H1 (cell line): ENCODE measurements around the gene ANKFN1. TPM values are rescaled to one million over a fixed set of nuclear protein-coding genes. Genes with fewer than 3 reads are reported as not detected.

Source experiments
- CTCF ChIA-PET: fragments of 300-600 bp; sonication (Branson Sonifier 250); formaldehyde crosslinking; loops from one replicate; lab custom pipeline; 2021; ENCODE audit not compliant: partially characterized antibody; lab: Charles Lee
- POLR2A ChIA-PET: fragments of 300-600 bp; sonication (Branson Sonifier 250); formaldehyde crosslinking; loops from one replicate; lab custom pipeline; 2021; ENCODE audit warnings: inconsistent platforms; ENCODE audit not compliant: partially characterized antibody; lab: Charles Lee
- DNase-seq, 2 experiments: peaks; one replicate each; pipeline versions ENCODE4 v3.0.0 to v3.0.0-alpha.2; 2010 to 2022; ENCODE audit warnings: low spot score in 2 of 2, low read depth in 1 of 2, mixed read lengths in 1 of 2
- FAIRE-seq: peaks from 2 replicates; lab custom pipeline; 2011; peaks lifted over from hg19 to GRCh38; lab: Jason Lieb, UNC
- H2AFZ ChIP-seq: 2 replicates; pipeline ENCODE4 v1.8.1; 2012; ENCODE audit warnings: low read length, inconsistent platforms
- H2AK5ac ChIP-seq: 2 replicates; pipeline ENCODE4 v1.6.1; 2013; ENCODE audit warnings: low read depth, low read length
- H2BK120ac ChIP-seq: replicated peaks from 2 replicates; pipeline ENCODE3; 2013; ENCODE audit warnings: low read depth, low read length, inconsistent platforms
- H2BK12ac ChIP-seq: 2 replicates; pipeline ENCODE4 v1.6.1; 2013; ENCODE audit warnings: low read depth, low read length
- H2BK15ac ChIP-seq: 2 replicates; pipeline ENCODE4 v1.6.1; 2013; ENCODE audit warnings: low read length
- H2BK20ac ChIP-seq: 2 replicates; pipeline ENCODE4 v1.6.1; 2013; ENCODE audit warnings: low read length
- H2BK5ac ChIP-seq: 2 replicates; pipeline ENCODE4 v1.6.1; 2013; ENCODE audit warnings: low read depth, low read length
- H3K14ac ChIP-seq: 2 replicates; pipeline ENCODE4 v1.6.1; 2013; ENCODE audit warnings: inconsistent platforms; ENCODE audit not compliant: insufficient read length
- H3K18ac ChIP-seq: 2 replicates; pipeline ENCODE4 v1.6.1; 2013; ENCODE audit warnings: low read length; ENCODE audit errors: extremely low read depth
- H3K23ac ChIP-seq: 2 replicates; pipeline ENCODE4 v1.6.1; 2013; ENCODE audit warnings: inconsistent platforms; ENCODE audit not compliant: insufficient read length
- H3K23me2 ChIP-seq: 2 replicates; pipeline ENCODE4 v1.6.1; 2013; ENCODE audit warnings: low read depth, low read length
- H3K27ac ChIP-seq: 2 replicates; pipeline ENCODE4 v1.6.1; 2011; ENCODE audit warnings: low read depth, low read length, inconsistent platforms
- H3K27me3 ChIP-seq, 4 experiments: replicated peaks in 1 of 4; 1 replicate in 1 of 4; 2 replicates in 3 of 4; pipeline versions ENCODE4 v1.6.1 to v1.8.1; 2011 to 2013; ENCODE audit warnings: low read length in 3 of 4, mild to moderate bottlenecking in 3 of 4, inconsistent platforms in 2 of 4, mixed read lengths in 2 of 4, moderate library complexity in 1 of 4; ENCODE audit not compliant: control insufficient read depth in 3 of 4, insufficient read depth in 3 of 4; ENCODE audit errors: extremely low read depth in 1 of 4
- H3K36me3 ChIP-seq, 4 experiments: 2 replicates each; pipeline versions ENCODE4 v1.6.1 to v1.8.1; 2011 to 2013; ENCODE audit warnings: mild to moderate bottlenecking in 4 of 4, low read length in 3 of 4, moderate library complexity in 2 of 4, control low read depth in 1 of 4, inconsistent platforms in 1 of 4; ENCODE audit not compliant: insufficient read depth in 4 of 4, control insufficient read depth in 2 of 4
- H3K4ac ChIP-seq: replicated peaks from 2 replicates; pipeline ENCODE3; 2013; ENCODE audit warnings: low read length, low read depth, mixed read lengths, inconsistent platforms; ENCODE audit not compliant: insufficient read length
- H3K4me1 ChIP-seq, 4 experiments: replicated peaks in 1 of 4; 1 replicate in 1 of 4; 2 replicates in 3 of 4; pipeline versions ENCODE4 v1.6.1 to v1.8.1; 2011 to 2013; ENCODE audit warnings: low read length in 3 of 4, inconsistent platforms in 2 of 4, mixed read lengths in 1 of 4; ENCODE audit not compliant: insufficient read depth in 4 of 4, control insufficient read depth in 3 of 4
- H3K4me2 ChIP-seq, 2 experiments: 2 replicates each; pipeline versions ENCODE4 v1.6.1 to v1.8.1; 2011 to 2013; ENCODE audit warnings: low read depth in 2 of 2, low read length in 2 of 2, control low read depth in 1 of 2, inconsistent platforms in 1 of 2, mild to moderate bottlenecking in 1 of 2; ENCODE audit not compliant: insufficient read depth in 1 of 2
- H3K4me3 ChIP-seq, 4 experiments: fragments of 200-600, 300-600 bp in 1 of 4; sonication (generic), shearing (Covaris generic), sonication (Bioruptor Twin) in 1 of 4; 2 replicates each; pipeline versions ENCODE4 v1.5.1 to v1.8.1; 2011 to 2016; ENCODE audit warnings: low read length in 4 of 4, low read depth in 3 of 4, control low read depth in 2 of 4, inconsistent platforms in 2 of 4, mild to moderate bottlenecking in 2 of 4, mixed read lengths in 1 of 4, moderate library complexity in 1 of 4; ENCODE audit not compliant: insufficient read depth in 2 of 4; ENCODE audit errors: extremely low read depth in 1 of 4
- H3K56ac ChIP-seq: replicated peaks from 2 replicates; pipeline ENCODE3; 2013; ENCODE audit warnings: low read depth, mild to moderate bottlenecking, mixed read lengths, low read length, inconsistent platforms; ENCODE audit not compliant: insufficient read length
- H3K79me1 ChIP-seq: 2 replicates; pipeline ENCODE4 v1.6.1; 2013; ENCODE audit warnings: low read depth, low read length, control low read depth
- H3K79me2 ChIP-seq, 2 experiments: 2 replicates each; pipeline versions ENCODE4 v1.6.1 to v1.8.1; 2012 to 2013; ENCODE audit warnings: low read length in 2 of 2, mild to moderate bottlenecking in 2 of 2, inconsistent platforms in 1 of 2; ENCODE audit not compliant: insufficient read depth in 2 of 2, control insufficient read depth in 1 of 2
- H3K9ac ChIP-seq, 4 experiments: replicated peaks in 1 of 4; 1 replicate in 1 of 4; 2 replicates in 3 of 4; pipeline versions ENCODE4 v1.6.1 to v1.8.1; 2011 to 2013; ENCODE audit warnings: low read depth in 3 of 4, low read length in 3 of 4, control low read depth in 2 of 4, mild to moderate bottlenecking in 2 of 4, moderate library complexity in 2 of 4, inconsistent platforms in 1 of 4; ENCODE audit errors: extremely low read depth in 1 of 4
- H3K9me3 ChIP-seq, 2 experiments: 2 replicates each; pipeline versions ENCODE4 v1.6.1 to v1.8.1; 2012 to 2013; ENCODE audit warnings: mild to moderate bottlenecking in 2 of 2, moderate library complexity in 2 of 2, control low read depth in 1 of 2, inconsistent platforms in 1 of 2, low read depth in 1 of 2, low read length in 1 of 2, mixed read lengths in 1 of 2; ENCODE audit not compliant: insufficient read depth in 2 of 2
- H4K20me1 ChIP-seq, 2 experiments: replicated peaks in 1 of 2; 2 replicates each; pipeline versions ENCODE3 to v1.8.1; 2011 to 2013; ENCODE audit warnings: inconsistent platforms in 2 of 2, low read length in 2 of 2, mild to moderate bottlenecking in 1 of 2; ENCODE audit not compliant: insufficient read depth in 2 of 2, control insufficient read depth in 1 of 2
- H4K5ac ChIP-seq: 2 replicates; pipeline ENCODE4 v1.6.1; 2013; ENCODE audit warnings: low read length, low read depth, mixed read lengths, inconsistent platforms; ENCODE audit not compliant: insufficient read length
- H4K8ac ChIP-seq: 2 replicates; pipeline ENCODE4 v1.8.0; 2013; ENCODE audit warnings: mild to moderate bottlenecking, moderate library complexity, low read length, inconsistent platforms; ENCODE audit not compliant: insufficient read depth; ENCODE audit errors: extremely low read depth
- H4K91ac ChIP-seq: replicated peaks from 2 replicates; pipeline ENCODE3; 2013; ENCODE audit warnings: low read length, mixed read lengths, inconsistent platforms; ENCODE audit not compliant: insufficient read length
- BRCA1 ChIP-seq: IDR thresholded peaks from 2 replicates; pipeline ENCODE4 v1.6.1; 2012; ENCODE audit warnings: low read depth, low read length, improper control_type of control experiment
- EZH2 ChIP-seq: fragments of 200-600 bp; sonication (generic); IDR thresholded peaks from 2 replicates; pipeline ENCODE4 v1.7.1; 2012; ENCODE audit warnings: low read depth, mild to moderate bottlenecking, moderate library complexity, low read length, inconsistent platforms; ENCODE audit not compliant: severe bottlenecking
- GABPA ChIP-seq: IDR thresholded peaks from 2 replicates; pipeline ENCODE4 v1.6.1; 2011; ENCODE audit warnings: mild to moderate bottlenecking, low read length, moderate library complexity, borderline replicate concordance; ENCODE audit not compliant: insufficient read depth
- KDM4A ChIP-seq: IDR thresholded peaks from one replicate; pipeline ENCODE4 v1.7.1; 2012; ENCODE audit warnings: low read depth, mild to moderate bottlenecking, moderate library complexity, low read length, inconsistent platforms; ENCODE audit not compliant: severe bottlenecking
- RFX5 ChIP-seq: IDR thresholded peaks from 2 replicates; pipeline ENCODE4 v1.6.1; 2011; ENCODE audit warnings: low read depth, low read length, improper control_type of control experiment, borderline replicate concordance
- RXRA ChIP-seq: IDR thresholded peaks from 2 replicates; pipeline ENCODE4 v1.6.1; 2011; ENCODE audit warnings: low read depth, mild to moderate bottlenecking, low read length, moderate library complexity; ENCODE audit not compliant: insufficient read depth
- SAP30 ChIP-seq: fragments of 300-600 bp; sonication (generic); IDR thresholded peaks from 2 replicates; pipeline ENCODE4 v1.7.1; 2012; ENCODE audit warnings: low read length, moderate library complexity, mild to moderate bottlenecking, inconsistent platforms; ENCODE audit not compliant: insufficient read depth, insufficient replicate concordance
- SIX5 ChIP-seq: IDR thresholded peaks from 2 replicates; pipeline ENCODE4 v1.6.1; 2011; ENCODE audit warnings: mild to moderate bottlenecking, low read depth, low read length
- SP1 ChIP-seq: IDR thresholded peaks from 2 replicates; pipeline ENCODE4 v1.6.1; 2011; ENCODE audit warnings: low read depth, low read length
- SP2 ChIP-seq: IDR thresholded peaks from 2 replicates; pipeline ENCODE4 v1.6.1; 2012; ENCODE audit warnings: mild to moderate bottlenecking, low read length, inconsistent platforms
- TAF1 ChIP-seq: IDR thresholded peaks from 2 replicates; pipeline ENCODE4 v1.6.1; 2011; ENCODE audit warnings: mild to moderate bottlenecking, low read depth, low read length
- TCF12 ChIP-seq: IDR thresholded peaks from 2 replicates; pipeline ENCODE4 v1.6.1; 2011; ENCODE audit warnings: low read depth, mild to moderate bottlenecking, low read length
- USF2 ChIP-seq: IDR thresholded peaks from 2 replicates; pipeline ENCODE4 v1.6.1; 2011; ENCODE audit warnings: low read length, improper control_type of control experiment
- ZNF274 ChIP-seq: IDR thresholded peaks from 2 replicates; pipeline ENCODE4 v1.7.0; 2012; ENCODE audit warnings: low read length, borderline replicate concordance; ENCODE audit errors: extremely low read depth
- WGBS, 2 experiments: shearing (Covaris generic) in 1 of 2; methylation state at CpG; one replicate each; pipeline versions ENCODE4 v1.1.6 to v1.1.7; 2013 to 2015; ENCODE audit warnings: low lambda C conversion rate in 2 of 2, mixed read lengths in 2 of 2, inconsistent platforms in 1 of 2, low coverage in 1 of 2, missing lambda C conversion rate in 1 of 2; ENCODE audit not compliant: insufficient replicate concordance in 2 of 2, insufficient coverage in 1 of 2, insufficient read length in 1 of 2; ENCODE audit errors: extremely low coverage in 1 of 2, missing lambda C conversion rate in 1 of 2; 5-methylcytosine and 5-hydroxymethylcytosine counted together
- polyA plus RNA-seq, 7 experiments: library from polyadenylated mRNA; depleted of rRNA in 3 of 7; stranded (reverse) in 5 of 7; unstranded in 2 of 7; fragments of >200 nt in 5 of 7; fragments of 200-250 nt in 2 of 7; gene quantifications; 1 replicate in 5 of 7; 2 replicates in 1 of 7; 4 replicates in 1 of 7; pipeline versions ENCODE4 v1.2.1 to v1.2.3, GENCODE V29; 2011 to 2013; ENCODE audit warnings: missing spikeins in 2 of 7, mixed read lengths in 2 of 7
- total RNA-seq: library from RNA; stranded (reverse); fragmentation: NEBNext Ultra II Directional; extraction: Animal tissue kit (Norgen Biotek cat#: 25700); gene quantifications from 2 replicates; pipeline ENCODE4 v1.2.1, GENCODE V29; 2021

Gene ANKFN1
- total and polyA plus RNA-seq, 2 of the 8 experiments (the other 6 are each of a cell fraction or from before 2014, with no cell fraction given) = not detected

GRCh38 chr17:56549501-56549900, 396.2 kb downstream of the ANKFN1 start:
- DNase-seq (no peak), FAIRE-seq (no peak)
- no peak overlapping the region for H3K18ac ChIP-seq
- no peak overlapping the region for H4K5ac ChIP-seq
- ChIA-PET POLR2A (no interaction called here), CTCF (interaction anchor here (1.1 kb wide), 1 partner anchor 105 kb away, joined by 3 read pairs; no protein-coding TSS in a partner anchor)
- no peaks in the 10 kb centered on the region for H3K23me2 ChIP-seq
- H4K91ac ChIP-seq = no peak overlapping the region
- H2BK12ac ChIP-seq = no peak overlapping the region
- H2BK20ac ChIP-seq = no peak overlapping the region
- H2AFZ ChIP-seq = no peak overlapping the region
- H3K4me1 ChIP-seq = peaks cover 2 to 7% (median 2%) of the 10 kb centered on the region in 4 experiments; a peak in 5 of 7 replicates
- no peaks in the 10 kb centered on the region for H3K36me3 ChIP-seq
- H2AK5ac ChIP-seq = no peak overlapping the region
- H3K79me1 ChIP-seq = no peaks in the 10 kb centered on the region
- H3K4me3 ChIP-seq = no peak overlapping the region
- no peaks in the 10 kb centered on the region for H3K9me3 ChIP-seq
- no peak overlapping the region for H2BK15ac ChIP-seq
- H3K4me2 ChIP-seq = no peak overlapping the region
- H3K14ac ChIP-seq = no peak overlapping the region
- H4K20me1 ChIP-seq = no peaks in the 10 kb centered on the region
- H2BK120ac ChIP-seq = no peak overlapping the region
- H3K56ac ChIP-seq = no peak overlapping the region
- no peak overlapping the region for H3K27ac ChIP-seq
- no peak overlapping the region for H3K23ac ChIP-seq
- H2BK5ac ChIP-seq = no peak overlapping the region
- no peaks in the 10 kb centered on the region for H3K27me3 ChIP-seq
- no peak overlapping the region for H3K4ac ChIP-seq
- no peak overlapping the region for H4K8ac ChIP-seq
- 88% methylated on average over 1 of the region's 1 CpG; no CpG with 5 or more reads in 1 of the 2 experiments for WGBS, 2 experiments
- H3K9ac ChIP-seq = no peak overlapping the region
- no peaks in the 10 kb centered on the region for H3K79me2 ChIP-seq
- no peak for TF ChIP-seq BRCA1
- TF ChIP-seq GABPA = no peak
- no peak for TF ChIP-seq EZH2
- TF ChIP-seq SAP30 = no peak
- no peak for TF ChIP-seq KDM4A
- TF ChIP-seq RXRA = no peak
- no peak for TF ChIP-seq RFX5
- TF ChIP-seq USF2 = no peak
- TF ChIP-seq ZNF274 = no peak
- TF ChIP-seq SP2 = no peak
- TF ChIP-seq TCF12 = no peak
- TF ChIP-seq SIX5 = no peak
- TF ChIP-seq TAF1 = no peak
- TF ChIP-seq SP1 = no peak
